Mesendoderm (in vitro differentiated cells): ENCODE results near the gene BCL11A.

ENCODE experiments used
- DNase-seq: peaks from one replicate; pipeline ENCODE4 v3.0.0; 2013
- H2AK5ac ChIP-seq: 2 replicates; pipeline ENCODE4 v1.6.1; 2013; ENCODE audit warnings: low read length, inconsistent platforms
- H2BK120ac ChIP-seq: 2 replicates; pipeline ENCODE4 v1.6.1; 2013; ENCODE audit warnings: low read depth, mild to moderate bottlenecking, low read length, moderate library complexity, mixed read lengths
- H2BK15ac ChIP-seq: replicated peaks from 2 replicates; pipeline ENCODE4 v1.6.1; 2013; ENCODE audit warnings: low read depth, mild to moderate bottlenecking, moderate library complexity
- H2BK5ac ChIP-seq: 2 replicates; pipeline ENCODE4 v1.6.1; 2013; ENCODE audit warnings: low read length, inconsistent platforms
- H3K18ac ChIP-seq: 2 replicates; pipeline ENCODE4 v1.6.1; 2013; ENCODE audit warnings: mild to moderate bottlenecking, low read length, mixed read lengths
- H3K23ac ChIP-seq: one replicate; pipeline ENCODE4 v1.6.1; 2013; ENCODE audit warnings: low read length
- H3K27ac ChIP-seq: 2 replicates; pipeline ENCODE4 v1.5.1; 2013; ENCODE audit warnings: low read depth, mild to moderate bottlenecking, inconsistent platforms, low read length, moderate library complexity
- H3K27me3 ChIP-seq: 2 replicates; pipeline ENCODE4 v1.6.1; 2013; ENCODE audit warnings: low read length, control low read depth, mild to moderate bottlenecking, inconsistent platforms; ENCODE audit not compliant: insufficient read depth, poor library complexity
- H3K36me3 ChIP-seq: 2 replicates; pipeline ENCODE4 v1.6.1; 2013; ENCODE audit warnings: low read length, inconsistent platforms; ENCODE audit not compliant: control insufficient read depth, insufficient read depth
- H3K4ac ChIP-seq: one replicate; pipeline ENCODE4 v1.6.1; 2013; ENCODE audit warnings: low read depth, mild to moderate bottlenecking, low read length, moderate library complexity
- H3K4me1 ChIP-seq: 2 replicates; pipeline ENCODE4 v1.6.1; 2013; ENCODE audit warnings: low read depth, low read length, inconsistent platforms; ENCODE audit not compliant: control insufficient read depth
- H3K4me2 ChIP-seq: 2 replicates; pipeline ENCODE4 v1.6.1; 2013; ENCODE audit warnings: low read length
- H3K4me3 ChIP-seq: 2 replicates; pipeline ENCODE4 v1.5.1; 2013; ENCODE audit warnings: mild to moderate bottlenecking, low read length
- H3K56ac ChIP-seq: one replicate; pipeline ENCODE4 v1.6.1; 2013; ENCODE audit warnings: low read length
- H3K79me1 ChIP-seq: 2 replicates; pipeline ENCODE4 v1.6.1; 2013; ENCODE audit warnings: low read length, inconsistent platforms
- H3K79me2 ChIP-seq: 2 replicates; pipeline ENCODE4 v1.6.1; 2013; ENCODE audit warnings: mild to moderate bottlenecking, low read length; ENCODE audit not compliant: control insufficient read depth, insufficient read depth
- H3K9ac ChIP-seq: 2 replicates; pipeline ENCODE4 v1.6.1; 2013; ENCODE audit warnings: low read length, inconsistent platforms
- H4K5ac ChIP-seq: one replicate; pipeline ENCODE4 v1.6.1; 2013; ENCODE audit warnings: low read length
- H4K8ac ChIP-seq: one replicate; pipeline ENCODE4 v1.6.1; 2013; ENCODE audit warnings: low read depth, mild to moderate bottlenecking, control low read depth, low read length, moderate library complexity
- WGBS: extraction: QIAGEN DNeasy Blood & Tissue Kit; methylation state at CpG from one replicate; pipeline ENCODE4 v1.1.7; 2013; ENCODE audit warnings: low lambda C conversion rate, missing lambda C conversion rate; ENCODE audit not compliant: insufficient coverage; ENCODE audit errors: extremely low coverage; 5-methylcytosine and 5-hydroxymethylcytosine counted together

BCL11A gene

GRCh38 chr2:60408811-60409530 lies 144.5 kb downstream of the BCL11A start:
- DNase-seq = no peak
- Histone ChIP-seq H3K4me1 (peaks cover 11% of the 10 kb centered on the region), H4K5ac (no peak overlapping the region), H3K4me3 (no peak overlapping the region), H3K27me3 (no peaks in the 10 kb centered on the region), H4K8ac (no peak overlapping the region), H2BK15ac (peak overlapping the region; percentile 9), H3K27ac (no peak overlapping the region), H3K18ac (no peak overlapping the region), H2BK5ac (no peak overlapping the region), H3K79me1 (no peaks in the 10 kb centered on the region), H3K4me2 (no peak overlapping the region), H2AK5ac (no peak overlapping the region), H3K79me2 (no peaks in the 10 kb centered on the region), H3K4ac (no peak overlapping the region), H3K9ac (no peak overlapping the region), H3K23ac (no peak overlapping the region), H3K56ac (no peak overlapping the region), H2BK120ac (no peak overlapping the region), H3K36me3 (no peaks in the 10 kb centered on the region)
- WGBS = no CpG with 5 or more reads among the region's 8 CpGs

GRCh38 chr2:60408207-60408606 lies 145.2 kb downstream of the BCL11A start:
- H3K9ac ChIP-seq = no peak overlapping the region
- DNase-seq = no peak
- peaks cover 10% of the 10 kb centered on the region for H3K4me1 ChIP-seq
- H2BK15ac ChIP-seq = no peak overlapping the region
- H3K27ac ChIP-seq = no peak overlapping the region
- no peak overlapping the region for H4K5ac ChIP-seq
- WGBS = no CpG with 5 or more reads among the region's 1 CpG
- H2AK5ac ChIP-seq = no peak overlapping the region
- H3K56ac ChIP-seq = no peak overlapping the region
- no peak overlapping the region for H2BK120ac ChIP-seq
- no peaks in the 10 kb centered on the region for H3K79me1 ChIP-seq
- H3K4ac ChIP-seq = no peak overlapping the region
- H3K36me3 ChIP-seq = no peaks in the 10 kb centered on the region
- no peaks in the 10 kb centered on the region for H3K79me2 ChIP-seq
- no peak overlapping the region for H4K8ac ChIP-seq
- H3K23ac ChIP-seq = no peak overlapping the region
- H3K18ac ChIP-seq = no peak overlapping the region
- H3K4me3 ChIP-seq = no peak overlapping the region
- H3K4me2 ChIP-seq = no peak overlapping the region
- no peak overlapping the region for H2BK5ac ChIP-seq
- H3K27me3 ChIP-seq = no peaks in the 10 kb centered on the region

GRCh38 chr2:60407398-60407797 lies 146.1 kb downstream of the BCL11A start:
- Histone ChIP-seq H3K4me3 (no peak overlapping the region), H4K5ac (no peak overlapping the region), H4K8ac (no peak overlapping the region), H2BK15ac (no peak overlapping the region), H3K4me1 (peaks cover 10% of the 10 kb centered on the region), H3K18ac (no peak overlapping the region), H3K36me3 (no peaks in the 10 kb centered on the region), H3K4me2 (no peak overlapping the region), H3K79me2 (no peaks in the 10 kb centered on the region), H3K23ac (no peak overlapping the region), H3K27ac (no peak overlapping the region), H3K9ac (no peak overlapping the region), H2AK5ac (no peak overlapping the region), H3K79me1 (no peaks in the 10 kb centered on the region), H2BK5ac (no peak overlapping the region), H3K4ac (no peak overlapping the region), H3K56ac (no peak overlapping the region), H3K27me3 (no peaks in the 10 kb centered on the region), H2BK120ac (no peak overlapping the region)
- no peak for DNase-seq
- WGBS = no CpG with 5 or more reads among the region's 2 CpGs

- Histone ChIP-seq H3K9ac (no peak overlapping the region), H2BK5ac (no peak overlapping the region), H4K5ac (no peak overlapping the region), H3K4me3 (no peak overlapping the region), H3K56ac (no peak overlapping the region), H3K23ac (no peak overlapping the region), H4K8ac (no peak overlapping the region), H3K4me2 (no peak overlapping the region), H2AK5ac (no peak overlapping the region), H3K79me1 (no peaks in the 10 kb centered on the region), H3K36me3 (no peaks in the 10 kb centered on the region), H3K18ac (no peak overlapping the region), H2BK15ac (no peak overlapping the region), H3K4ac (no peak overlapping the region), H3K79me2 (no peaks in the 10 kb centered on the region), H3K27me3 (no peaks in the 10 kb centered on the region), H2BK120ac (no peak overlapping the region), H3K27ac (no peak overlapping the region), H3K4me1 (peaks cover 7% of the 10 kb centered on the region)
- no peak for DNase-seq
- WGBS = no CpG with 5 or more reads among the region's 7 CpGs
Observed at GRCh38 chr2:60406192-60406591, 147.3 kb downstream of the BCL11A start.

- no peak overlapping the region for H2AK5ac ChIP-seq
- H3K4me3 ChIP-seq = no peak overlapping the region
- no peak overlapping the region for H2BK120ac ChIP-seq
- no peak overlapping the region for H3K4me2 ChIP-seq
- no peak overlapping the region for H3K4ac ChIP-seq
- no peaks in the 10 kb centered on the region for H3K79me1 ChIP-seq
- no peak overlapping the region for H2BK15ac ChIP-seq
- H3K27ac ChIP-seq = no peak overlapping the region
- no peak overlapping the region for H4K8ac ChIP-seq
- WGBS = no CpG with 5 or more reads among the region's 7 CpGs
- H2BK5ac ChIP-seq = no peak overlapping the region
- peaks cover 4% of the 10 kb centered on the region for H3K4me1 ChIP-seq
- no peak overlapping the region for H3K18ac ChIP-seq
- H3K23ac ChIP-seq = no peak overlapping the region
- DNase-seq = no peak
- no peaks in the 10 kb centered on the region for H3K27me3 ChIP-seq
- H3K9ac ChIP-seq = no peak overlapping the region
- no peak overlapping the region for H4K5ac ChIP-seq
- no peak overlapping the region for H3K56ac ChIP-seq
- H3K79me2 ChIP-seq = no peaks in the 10 kb centered on the region
- H3K36me3 ChIP-seq = no peaks in the 10 kb centered on the region
Observed at GRCh38 chr2:60405271-60405919, 148.1 kb downstream of the BCL11A start.
